GM19025 (cell line): ENCODE measurements around the gene EPB41L2.
"Not testable (repeated sequence)": the region's sequence is repeated elsewhere in the genome, so short reads cannot be mapped to it uniquely, and the experiment has no call there.

Source experiments
- ATAC-seq: cut with Tn5 transposase; IDR thresholded peaks from one replicate; pipeline ENCODE4 v1.9.1; 2021; ENCODE audit warnings: mild to moderate bottlenecking, low read depth, moderate library complexity; ENCODE audit not compliant: unreplicated experiment

EPB41L2 gene

DNA sequence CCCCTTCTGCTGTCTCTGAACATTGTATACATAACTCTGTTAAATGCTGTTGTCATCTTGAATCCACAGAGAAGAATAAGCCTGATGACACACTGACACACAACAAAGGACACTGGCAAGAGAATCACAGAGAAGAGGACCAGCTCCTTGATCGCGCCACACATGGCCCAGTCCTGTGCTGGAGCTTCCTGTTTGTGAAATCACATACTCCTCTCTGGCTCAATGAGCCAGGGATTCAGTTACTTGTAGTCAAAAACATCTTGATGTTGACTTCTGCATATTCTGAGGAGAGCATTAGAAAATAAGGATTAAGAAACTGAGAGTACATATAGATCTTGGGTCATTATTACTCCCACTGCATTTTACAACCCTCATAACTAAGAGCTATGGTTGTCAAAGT lies 100.1 kb downstream of the EPB41L2 start:
- ATAC-seq, result no peak

DNA sequence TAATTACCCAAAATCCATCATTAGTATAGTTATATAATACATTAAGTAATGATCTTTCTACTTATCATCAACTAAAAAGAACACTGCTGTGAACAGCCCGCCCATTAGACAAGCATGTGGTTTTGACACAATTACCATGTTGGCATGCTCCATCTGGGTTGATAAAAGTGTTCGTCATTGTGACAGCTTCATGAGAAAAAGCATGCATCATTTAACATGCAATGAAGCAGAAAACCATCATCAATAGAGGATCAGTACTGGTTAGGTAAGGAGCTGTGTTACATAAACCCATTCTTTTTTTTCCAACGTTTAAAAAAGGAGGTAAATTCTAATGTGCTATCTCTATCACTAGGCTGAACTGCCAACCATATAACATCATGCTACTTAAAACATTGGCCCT lies 101.9 kb downstream of the EPB41L2 start:
- no peak for ATAC-seq

DNA sequence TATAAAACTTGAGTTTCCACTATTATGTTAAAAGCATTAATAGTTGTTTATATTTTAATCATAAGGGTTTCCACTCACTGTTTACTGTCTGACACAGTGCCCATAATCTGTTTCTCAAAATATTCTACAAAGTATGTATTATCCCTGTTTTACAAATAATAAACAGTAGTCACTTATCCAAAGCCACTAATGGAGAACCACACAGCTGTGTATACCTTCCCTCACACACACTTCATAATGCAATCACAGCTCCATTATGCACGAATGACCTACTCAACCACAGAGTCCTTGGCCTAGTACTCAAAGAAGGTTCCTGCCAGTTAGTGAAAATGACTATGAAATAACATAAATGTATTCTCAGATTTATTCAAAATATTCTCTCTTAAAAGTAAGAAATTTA lies 103.1 kb downstream of the EPB41L2 start:
- no peak for ATAC-seq

DNA sequence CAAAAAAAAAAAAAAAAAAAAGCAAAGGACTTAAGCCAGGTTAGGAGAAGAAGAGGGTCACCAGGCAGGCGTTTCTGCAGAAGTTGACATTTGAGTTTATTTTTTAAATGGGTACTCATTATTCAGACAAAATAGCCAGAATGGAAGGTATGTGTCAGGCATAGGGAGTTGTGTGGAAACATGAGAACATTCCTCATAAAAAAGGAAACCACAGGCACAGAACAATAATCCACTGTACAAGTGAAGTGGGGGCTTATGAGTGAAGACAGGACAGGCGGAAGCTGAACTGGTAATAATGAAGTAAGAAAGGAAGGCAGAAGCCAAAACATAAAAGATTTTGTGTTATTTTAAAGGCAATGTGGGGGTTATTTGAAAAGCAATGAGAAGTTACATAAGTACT lies 104.6 kb downstream of the EPB41L2 start:
- ATAC-seq, result no peak

DNA sequence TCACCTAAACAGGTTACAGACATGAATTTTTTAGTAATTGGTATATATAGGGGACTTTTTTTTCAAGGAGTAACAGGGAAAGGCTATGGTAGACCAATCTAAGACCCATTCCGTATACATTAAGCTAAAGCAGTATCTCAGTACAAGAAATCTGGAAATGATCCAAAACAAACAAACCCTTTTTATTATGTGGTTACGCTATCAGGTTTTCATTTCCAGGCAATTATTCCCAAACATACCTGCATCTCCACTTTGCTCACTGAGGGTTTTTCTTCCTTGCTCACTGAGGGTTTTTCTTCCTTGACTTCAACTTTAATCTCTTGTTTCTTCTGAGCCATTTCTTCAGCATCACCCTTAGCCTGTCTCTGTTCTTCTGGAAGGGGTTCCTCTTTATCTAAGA lies 107.3 kb downstream of the EPB41L2 start:
- ATAC-seq, result no peak

DNA sequence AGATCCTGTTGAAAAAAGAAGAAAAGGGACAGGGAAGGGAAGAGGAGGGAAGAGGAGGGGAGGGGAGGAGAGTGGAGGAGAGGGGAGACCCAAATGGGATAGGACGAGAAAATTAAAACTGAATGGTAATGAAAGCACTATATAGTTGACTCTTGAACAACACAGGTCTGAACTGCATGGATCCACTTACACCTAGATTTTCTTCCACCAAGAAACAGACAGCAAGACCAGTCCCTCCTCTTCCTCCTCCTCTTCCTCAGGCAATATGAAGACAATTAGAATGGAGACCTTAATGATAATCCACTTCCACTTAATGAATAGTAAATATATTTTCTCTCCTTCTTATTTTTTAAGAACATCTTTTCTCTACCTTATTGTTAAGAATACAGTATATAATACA lies 113.5 kb downstream of the EPB41L2 start:
- ATAC-seq, result no peak

DNA sequence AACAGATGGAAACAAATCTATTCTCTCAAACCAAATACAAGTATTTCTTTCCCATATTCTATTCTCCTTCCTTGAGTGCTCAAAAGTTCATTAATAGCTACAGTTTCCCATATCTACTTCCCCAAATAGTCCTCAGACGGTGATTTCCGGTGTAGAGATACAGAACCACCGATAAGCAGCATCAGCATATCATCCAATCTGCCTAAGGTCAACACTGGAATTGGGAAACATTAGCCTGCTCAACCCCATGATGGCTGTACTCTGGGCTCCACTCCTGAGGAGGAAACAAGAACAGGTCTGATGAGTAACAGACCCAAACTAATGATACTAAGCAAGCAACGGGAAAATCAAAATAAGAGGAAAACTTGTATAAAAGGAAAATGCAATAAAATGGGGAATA lies 115.6 kb downstream of the EPB41L2 start:
- no peak for ATAC-seq

DNA sequence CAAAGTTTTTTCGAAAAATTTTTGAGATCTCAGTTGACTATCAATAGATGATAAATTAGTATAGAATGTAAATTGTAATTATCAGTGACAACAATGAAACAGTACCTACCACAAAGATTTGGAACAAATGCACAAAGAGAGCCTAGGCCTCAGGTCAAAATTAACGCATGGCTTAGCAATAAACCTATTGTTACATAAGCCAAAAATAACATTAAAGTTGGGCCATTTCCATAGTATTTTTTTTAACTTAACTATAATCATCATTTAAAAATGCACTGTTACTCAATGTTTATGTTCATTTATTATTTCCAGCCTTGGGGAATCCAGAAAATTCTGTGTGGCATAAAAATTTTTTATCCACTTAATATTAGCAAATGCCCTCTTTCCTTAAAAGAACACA lies 117.0 kb downstream of the EPB41L2 start:
- ATAC-seq, result no peak

DNA sequence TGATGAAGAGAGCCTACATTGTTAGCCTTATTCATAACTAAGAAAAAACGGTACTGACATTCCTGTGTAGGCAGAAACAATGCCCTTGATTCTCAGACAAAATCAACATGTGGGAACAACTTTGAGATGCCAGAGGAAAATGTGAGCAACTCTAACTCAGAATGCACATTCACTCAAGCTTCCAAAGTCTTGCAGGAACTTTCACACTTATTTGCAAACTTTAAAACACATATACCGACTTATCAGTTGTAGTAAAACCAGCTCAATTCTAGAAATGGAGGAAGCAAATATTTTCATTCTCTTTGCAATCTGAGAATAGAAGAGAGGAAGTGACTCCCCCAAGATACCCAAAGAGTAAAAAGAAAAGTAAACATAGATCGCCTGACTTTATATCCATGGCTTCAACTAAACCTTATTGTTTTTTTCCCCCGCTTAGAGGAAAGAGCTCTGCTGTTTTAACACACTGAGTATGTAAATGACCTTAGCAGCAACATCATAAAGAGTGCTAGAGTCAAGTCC lies 117.6 kb downstream of the EPB41L2 start:
- no peak for ATAC-seq

DNA sequence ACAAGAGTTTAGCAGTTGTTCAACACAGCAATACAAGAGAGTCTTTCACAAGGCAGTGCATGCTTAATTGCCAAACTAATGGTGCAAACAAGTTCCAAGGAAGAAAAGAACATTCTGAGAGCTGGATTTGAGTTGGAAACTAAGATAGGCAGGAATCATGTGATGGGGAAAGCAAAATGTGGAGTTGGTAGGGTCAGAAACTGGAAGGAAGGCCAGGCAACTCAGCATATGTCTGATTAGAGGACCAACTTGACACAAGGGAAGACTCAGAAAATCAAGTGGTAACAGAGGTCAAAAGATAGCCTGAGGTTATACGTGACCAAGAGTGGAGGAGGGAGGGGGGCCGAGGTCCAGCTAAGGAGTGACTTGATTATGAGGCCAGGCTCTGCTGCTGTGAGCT lies 118.6 kb downstream of the EPB41L2 start:
- ATAC-seq, result no peak

DNA sequence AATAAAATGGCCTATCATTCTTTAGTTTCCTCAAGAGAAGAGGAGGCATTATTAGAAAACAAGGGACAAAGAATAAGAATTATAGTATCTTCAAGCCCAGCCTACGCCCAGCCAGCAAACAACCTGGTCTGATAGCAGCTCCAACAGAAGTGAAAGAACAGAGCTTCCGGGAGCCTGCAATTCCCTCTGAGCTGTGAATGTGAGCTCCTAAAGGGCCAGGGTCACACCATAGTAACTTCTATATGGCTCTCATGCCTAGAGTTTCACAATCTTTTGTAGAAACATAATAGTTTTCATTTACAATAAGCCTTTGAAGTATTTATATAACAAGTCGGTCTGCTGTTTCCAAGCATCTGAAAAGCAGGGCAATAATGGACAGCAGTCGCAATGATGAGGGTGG lies 119.3 kb downstream of the EPB41L2 start:
- ATAC-seq, result no peak

DNA sequence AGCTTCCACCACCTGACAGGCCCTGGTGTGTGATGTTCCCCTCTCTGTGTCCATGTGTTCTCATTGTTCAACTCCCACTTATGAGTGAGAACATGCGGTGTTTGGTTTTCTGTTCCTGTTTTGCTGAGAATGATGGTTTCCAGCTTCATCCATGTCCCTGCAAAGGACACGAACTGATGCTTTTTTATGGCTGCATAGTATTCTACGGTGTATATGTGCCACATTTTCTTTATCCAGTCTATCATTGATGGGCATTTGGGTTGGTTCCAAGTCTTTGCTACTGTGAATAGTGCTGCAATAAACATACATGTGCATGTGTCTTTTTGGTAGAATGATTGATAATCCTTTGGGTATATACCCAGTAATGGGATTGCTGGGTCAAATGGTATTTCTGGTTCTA lies 120.3 kb downstream of the EPB41L2 start:
- not testable (repeated sequence) for ATAC-seq

DNA sequence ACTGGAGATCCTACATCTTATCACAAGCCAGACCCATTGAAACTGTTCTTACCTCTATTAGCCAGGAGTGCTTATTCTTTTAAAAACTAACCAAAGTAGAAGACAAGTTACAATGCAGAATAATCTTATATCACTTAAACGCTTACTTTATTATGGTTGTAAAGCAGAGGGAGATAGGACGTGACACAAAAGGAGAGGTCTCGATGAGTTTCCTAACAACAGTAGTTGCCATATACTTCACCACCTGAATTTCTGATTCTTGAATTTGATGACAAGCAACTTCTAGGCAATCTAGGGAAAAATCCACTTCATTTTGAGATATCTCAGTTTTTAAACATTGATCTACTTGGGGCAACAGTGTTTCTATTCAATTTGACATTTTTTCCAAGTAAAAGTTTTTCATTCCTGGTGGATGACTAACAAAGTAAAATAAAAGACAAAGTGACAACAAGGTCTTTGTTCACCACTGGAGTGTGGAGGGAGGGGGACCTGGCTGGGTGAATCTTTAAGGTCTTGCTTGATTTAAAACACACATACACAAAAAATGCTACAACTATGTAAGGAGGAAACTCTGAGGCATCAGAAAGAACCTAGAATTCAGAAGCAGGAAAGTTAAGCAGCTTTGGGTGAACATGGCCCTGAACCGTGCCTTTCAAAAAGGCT lies 125.0 kb downstream of the EPB41L2 start:
- ATAC-seq, result no peak

DNA sequence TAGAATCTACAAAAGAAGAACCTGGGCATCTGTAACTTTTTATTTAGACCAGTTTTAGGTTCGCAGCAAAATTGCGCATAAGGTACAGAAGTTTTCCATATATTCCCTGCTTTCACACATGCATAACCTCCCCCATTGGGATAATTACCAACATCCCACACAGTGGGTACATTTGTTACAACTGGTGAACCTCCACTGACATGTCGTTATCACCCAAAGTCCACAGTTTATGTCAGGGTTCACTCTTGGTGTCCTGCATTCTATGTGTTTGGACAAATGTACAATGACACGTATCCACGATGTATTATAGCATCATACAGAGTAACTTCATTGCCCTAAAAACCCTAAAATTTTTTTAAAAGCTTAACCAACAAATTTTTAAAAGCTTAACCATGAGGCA lies 126.1 kb downstream of the EPB41L2 start:
- ATAC-seq, result no peak

DNA sequence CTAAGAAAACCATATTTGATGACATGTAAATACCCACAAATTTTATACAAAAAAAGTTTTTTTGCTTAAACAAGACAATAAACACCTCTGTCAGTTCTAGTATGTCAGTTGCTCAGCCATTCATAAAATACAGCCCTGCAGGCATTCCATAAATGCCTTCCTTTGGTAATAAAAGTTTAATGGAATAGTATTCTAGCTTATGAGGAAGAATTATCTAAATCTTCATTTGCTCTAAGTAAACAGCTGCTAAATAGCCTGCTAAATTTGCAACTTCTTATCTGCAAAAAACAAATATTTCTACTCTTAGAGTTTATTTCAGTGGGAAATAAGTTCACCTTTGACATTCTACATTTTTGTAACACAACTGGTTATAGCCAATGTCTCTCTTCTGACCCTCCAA lies 127.1 kb downstream of the EPB41L2 start:
- ATAC-seq, result no peak

DNA sequence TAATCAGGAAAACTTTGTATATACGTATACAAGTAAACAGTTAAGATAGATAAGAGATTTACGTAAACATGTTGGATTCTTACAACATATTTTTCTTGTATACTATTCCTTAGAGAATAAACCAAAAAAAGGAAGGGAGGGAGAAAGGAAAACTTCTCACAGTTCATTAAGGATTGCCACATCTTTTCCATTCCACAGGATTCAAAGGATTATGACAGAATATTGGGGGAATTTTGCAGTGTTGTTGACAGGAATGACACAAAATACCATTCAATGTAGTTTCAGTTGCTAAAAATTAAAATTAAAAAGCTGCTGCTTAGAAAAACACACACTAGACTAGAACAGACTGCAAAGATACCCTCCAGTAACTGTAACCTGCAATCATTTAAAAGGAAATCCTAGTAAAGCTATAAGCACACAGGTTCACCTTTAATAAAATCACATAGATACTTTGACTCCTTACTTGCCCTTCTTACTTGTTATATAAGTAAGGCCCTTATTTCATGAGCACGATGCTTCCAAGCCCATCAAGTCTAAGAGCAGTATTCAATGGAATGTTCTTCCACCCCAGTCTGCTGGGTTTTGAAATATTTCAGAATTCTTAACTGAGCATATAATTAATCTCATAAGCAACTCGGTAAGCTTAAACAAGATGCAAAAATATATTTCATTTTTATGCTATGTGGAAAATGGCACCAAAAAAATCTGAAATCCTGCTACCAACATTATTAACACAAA lies 128.0 kb downstream of the EPB41L2 start:
- ATAC-seq, result no peak

DNA sequence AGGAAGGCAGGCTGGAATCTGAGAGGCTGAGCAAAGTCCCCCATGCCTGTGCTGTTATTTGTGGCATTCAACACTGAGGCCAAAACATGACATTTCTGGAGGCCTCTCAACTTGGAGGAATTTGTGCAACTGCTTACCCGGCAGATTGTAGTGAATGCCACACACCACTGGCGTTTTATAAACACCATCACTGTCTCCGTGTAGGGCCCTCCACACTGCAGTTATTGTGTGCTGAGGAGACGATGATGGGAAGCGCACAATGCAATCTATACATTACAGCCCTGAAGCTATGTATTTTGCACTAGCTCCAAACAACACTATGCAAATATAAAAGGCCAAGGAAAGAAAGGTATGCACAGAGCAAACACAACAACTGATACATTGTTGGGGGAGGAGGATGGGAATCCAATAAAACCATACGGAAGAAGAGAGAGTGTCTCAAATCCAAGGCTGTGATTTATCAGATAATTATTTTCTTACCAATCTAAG lies 129.3 kb downstream of the EPB41L2 start:
- ATAC-seq, result no peak

DNA sequence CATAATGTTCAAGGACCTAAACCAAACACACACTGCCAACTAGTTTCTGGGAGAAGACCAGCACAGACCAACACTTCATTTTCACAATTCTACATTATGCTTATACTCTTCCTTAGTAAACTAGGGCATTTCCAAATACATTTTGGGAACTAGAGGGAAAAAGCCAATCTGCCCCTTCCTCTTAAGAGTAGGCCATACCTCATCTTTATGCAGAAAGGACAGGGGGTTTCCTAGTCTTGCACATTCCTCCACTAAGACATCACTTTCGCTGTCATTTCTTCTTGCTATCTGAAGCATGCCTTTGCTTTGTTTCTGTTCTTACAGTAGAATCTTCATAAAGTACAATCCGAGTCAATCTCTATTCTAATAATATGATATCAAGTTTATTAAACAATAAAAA lies 130.1 kb downstream of the EPB41L2 start:
- ATAC-seq, result no peak

DNA sequence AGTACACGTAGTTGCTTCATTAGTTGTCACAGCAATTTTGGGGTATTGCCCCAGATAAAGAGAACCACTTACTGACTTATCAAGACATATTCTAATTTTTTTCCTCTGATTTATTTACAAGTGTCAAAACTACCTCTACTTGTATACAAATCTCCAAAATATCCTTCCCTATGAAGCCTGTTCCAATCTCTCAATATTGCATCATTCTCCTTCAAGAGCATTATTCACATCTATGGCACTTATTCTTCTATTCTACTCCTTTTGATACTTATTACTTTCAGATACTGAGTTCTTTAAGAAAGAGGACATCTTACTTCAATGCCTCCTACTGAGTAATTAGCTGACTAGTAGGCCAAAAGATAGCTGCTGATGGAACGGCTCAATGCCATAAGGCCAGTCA lies 130.6 kb downstream of the EPB41L2 start:
- no peak for ATAC-seq

DNA sequence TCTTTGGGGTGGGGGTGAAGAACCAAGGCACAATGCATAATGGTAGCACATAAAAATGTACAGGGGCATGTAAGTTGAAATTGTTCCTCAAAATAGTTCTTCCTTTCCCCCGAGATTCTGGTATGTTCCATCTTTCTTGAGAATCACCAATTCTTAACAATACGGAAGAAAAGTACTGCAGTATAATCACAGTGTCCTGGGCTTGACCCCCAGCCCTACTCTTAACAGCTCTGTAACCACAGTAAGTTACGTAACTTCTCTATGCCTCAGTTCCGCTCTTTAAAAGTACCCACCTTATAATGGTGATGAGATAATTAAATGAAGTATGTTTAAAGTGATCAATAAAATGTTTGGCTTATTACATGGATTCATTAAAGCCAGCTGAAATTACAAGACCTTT lies 131.4 kb downstream of the EPB41L2 start:
- ATAC-seq, result no peak

DNA sequence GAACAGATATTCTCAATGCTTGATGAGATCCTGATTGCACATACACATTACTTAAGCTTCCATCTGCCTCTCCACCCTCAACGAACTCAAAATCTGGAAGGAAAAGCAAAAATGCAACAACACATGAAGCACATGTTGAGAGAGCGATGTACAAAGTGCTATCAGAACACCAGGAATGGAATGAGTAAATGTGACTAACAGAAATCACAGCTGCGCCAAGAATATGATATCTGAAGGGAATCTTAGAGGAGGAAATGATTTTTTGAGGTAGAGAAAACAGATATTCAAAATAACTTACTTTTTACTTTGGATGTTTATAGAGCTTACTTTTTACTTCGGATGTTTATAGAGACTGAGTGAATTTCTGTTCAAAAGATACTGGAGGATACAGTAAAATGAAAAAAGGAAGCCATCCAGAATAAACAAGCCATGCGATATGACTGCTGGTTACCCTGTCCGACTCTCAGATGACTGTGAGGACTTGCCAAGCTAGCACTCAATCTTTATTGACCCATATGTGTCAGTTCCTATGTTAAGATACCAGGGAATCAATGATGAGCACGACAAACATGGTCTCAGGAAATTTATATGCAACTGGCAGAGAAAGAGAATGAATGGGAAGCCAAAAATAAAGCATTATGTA lies 133.9 kb downstream of the EPB41L2 start:
- no peak for ATAC-seq
